RWPE1 (cell line): ENCODE data around the gene GRIK4.

ENCODE experiments used
- CTCF ChIA-PET: fragments of 350-600 bp; sonication (Branson Sonifier 250); formaldehyde crosslinking; extraction: SDS; loops from one replicate; lab custom pipeline; 2021; lab: Yijun Ruan, JAX
- POLR2A ChIA-PET: fragments of 400-600 bp; formaldehyde crosslinking; extraction: SDS; loops from one replicate; lab custom pipeline; 2020; ENCODE audit warnings: antibody characterized with exemption; ENCODE audit not compliant: low non-redundant PET; lab: Yijun Ruan, JAX
- DNase-seq: peaks from one replicate; pipeline ENCODE4 v3.0.0; 2012; ENCODE audit warnings: low spot score
- H3K27ac ChIP-seq: fragments of 450-650 bp; 2 replicates; pipeline ENCODE4 v1.5.1; 2017
- TF ChIP-seq, protein P1 (sequence below): fragments of 450-650 bp; conservative IDR thresholded peaks from 2 replicates; pipeline ENCODE4 v1.5.1; 2017; ENCODE audit warnings: low read depth, mild to moderate bottlenecking

GRIK4 gene

DNA sequence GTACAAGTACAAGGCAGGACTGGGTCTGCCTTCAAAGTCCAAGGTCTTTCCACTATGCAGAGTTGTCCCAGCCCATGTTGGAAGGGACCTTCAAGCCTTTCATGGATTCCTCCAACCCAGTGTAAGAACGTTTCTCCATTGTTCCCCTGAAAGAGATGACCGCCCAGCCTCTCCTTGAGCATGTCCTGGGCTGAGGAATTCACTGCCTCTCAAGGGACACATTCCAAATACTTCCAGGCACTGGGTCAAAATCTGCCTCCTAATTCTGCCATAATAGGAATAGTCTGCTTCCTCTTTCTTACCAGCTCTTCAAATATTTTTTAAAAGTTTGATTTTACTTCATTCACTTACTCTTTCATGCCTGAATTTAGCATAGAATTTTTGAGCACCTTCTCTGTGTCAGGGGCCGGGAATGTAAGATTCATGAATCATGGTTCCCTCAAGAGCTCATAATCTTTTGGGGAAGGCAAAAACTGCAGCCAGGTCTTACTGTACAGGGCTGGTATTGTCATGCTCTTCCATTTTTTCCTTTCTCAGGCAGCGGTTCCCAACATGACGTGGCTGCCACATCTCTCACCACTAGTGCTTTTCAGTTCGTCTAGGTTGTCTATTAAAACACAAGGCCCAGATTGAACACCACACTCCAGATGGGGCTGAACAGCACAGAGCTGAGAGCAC, 369.1 kb downstream of the GRIK4 start:
- DNase-seq = no peak
- ChIA-PET POLR2A (no interaction called here), CTCF (no interaction called here)
- TF ChIP-seq, protein P1, sequence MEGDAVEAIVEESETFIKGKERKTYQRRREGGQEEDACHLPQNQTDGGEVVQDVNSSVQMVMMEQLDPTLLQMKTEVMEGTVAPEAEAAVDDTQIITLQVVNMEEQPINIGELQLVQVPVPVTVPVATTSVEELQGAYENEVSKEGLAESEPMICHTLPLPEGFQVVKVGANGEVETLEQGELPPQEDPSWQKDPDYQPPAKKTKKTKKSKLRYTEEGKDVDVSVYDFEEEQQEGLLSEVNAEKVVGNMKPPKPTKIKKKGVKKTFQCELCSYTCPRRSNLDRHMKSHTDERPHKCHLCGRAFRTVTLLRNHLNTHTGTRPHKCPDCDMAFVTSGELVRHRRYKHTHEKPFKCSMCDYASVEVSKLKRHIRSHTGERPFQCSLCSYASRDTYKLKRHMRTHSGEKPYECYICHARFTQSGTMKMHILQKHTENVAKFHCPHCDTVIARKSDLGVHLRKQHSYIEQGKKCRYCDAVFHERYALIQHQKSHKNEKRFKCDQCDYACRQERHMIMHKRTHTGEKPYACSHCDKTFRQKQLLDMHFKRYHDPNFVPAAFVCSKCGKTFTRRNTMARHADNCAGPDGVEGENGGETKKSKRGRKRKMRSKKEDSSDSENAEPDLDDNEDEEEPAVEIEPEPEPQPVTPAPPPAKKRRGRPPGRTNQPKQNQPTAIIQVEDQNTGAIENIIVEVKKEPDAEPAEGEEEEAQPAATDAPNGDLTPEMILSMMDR = no peak
- no peak overlapping the region for H3K27ac ChIP-seq

DNA sequence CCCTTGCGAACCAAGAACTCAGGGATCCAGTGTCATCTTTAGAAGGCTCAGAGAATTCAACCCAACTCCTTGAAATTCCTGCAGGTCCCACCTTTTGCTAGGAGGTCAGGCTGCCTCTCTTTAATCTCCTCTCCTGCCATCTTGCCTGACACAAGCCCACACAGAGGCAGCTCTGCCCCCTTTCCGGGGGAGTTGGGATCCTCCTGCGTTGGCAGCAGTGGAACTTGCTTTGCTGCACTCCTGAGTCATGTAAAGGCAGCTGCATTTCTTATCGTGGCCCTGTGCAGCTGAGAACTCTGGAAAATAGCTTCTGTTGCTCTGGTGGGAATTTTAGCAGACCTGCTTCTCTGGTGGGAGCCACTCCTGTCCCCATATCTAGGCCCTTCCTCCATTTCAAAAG, 370.0 kb downstream of the GRIK4 start:
- no peak for DNase-seq
- POLR2A ChIA-PET = no interaction called here

DNA sequence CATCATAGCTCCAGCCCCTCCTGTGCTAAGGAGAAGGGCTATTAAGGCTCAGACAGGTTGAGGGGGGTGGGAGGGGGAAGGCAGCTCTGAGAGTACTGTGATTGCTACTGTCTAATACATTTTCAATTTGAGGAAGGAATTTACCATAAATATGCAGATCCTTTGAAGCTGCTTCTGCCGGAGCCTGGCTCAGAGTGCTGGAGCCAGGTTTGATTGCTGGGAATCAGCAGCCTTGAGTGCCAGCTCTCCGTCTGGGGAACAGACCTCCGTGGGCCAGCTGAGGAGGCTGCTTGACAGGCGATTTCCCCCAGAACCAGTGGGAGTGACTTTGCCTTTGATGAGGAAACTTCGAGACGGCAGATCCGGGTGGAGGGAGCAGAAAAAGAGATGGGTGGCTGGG, 370.6 kb downstream of the GRIK4 start:
- TF ChIP-seq, protein P1 = no peak
- POLR2A ChIA-PET = no interaction called here
- H3K27ac ChIP-seq = no peak overlapping the region
- no peak for DNase-seq
- CTCF ChIA-PET = no interaction called here

More for the DNA sequence above, 370.0 kb downstream of the GRIK4 start:
- TF ChIP-seq, protein P1 = no peak
- H3K27ac ChIP-seq = no peak overlapping the region
- CTCF ChIA-PET = no interaction called here

DNA sequence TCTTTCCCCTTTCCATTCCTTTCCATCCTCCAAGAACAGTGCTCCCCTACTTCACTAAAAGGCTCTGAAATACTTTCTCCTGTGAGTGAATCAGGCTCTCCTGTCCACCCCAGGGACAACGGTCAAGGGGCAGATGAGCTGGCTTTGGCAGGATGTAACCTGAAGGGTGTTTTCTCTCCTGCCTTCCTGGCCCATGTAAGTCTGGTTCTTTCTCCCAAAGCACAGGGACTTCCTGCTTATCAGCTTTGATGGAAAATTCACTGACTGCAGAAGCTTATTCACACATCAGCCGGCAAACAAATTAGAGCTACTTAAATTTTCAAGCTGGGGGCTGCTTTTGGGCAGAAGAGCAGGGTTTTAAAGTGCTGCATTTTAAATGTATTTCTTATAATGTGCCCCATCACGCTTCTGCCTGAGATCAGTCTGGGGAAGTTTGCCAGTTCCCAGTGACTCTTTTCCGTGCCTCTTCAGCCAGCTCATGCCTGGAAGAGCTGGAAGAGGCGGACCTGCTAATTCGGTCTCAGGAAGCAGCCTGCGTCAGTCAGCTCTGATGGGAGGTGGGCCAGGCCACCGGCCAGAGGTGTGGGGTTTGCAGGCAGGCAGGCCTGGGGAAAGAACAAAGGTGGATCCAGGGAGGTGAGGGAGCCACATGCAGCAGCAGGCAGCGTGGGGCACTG, 372.0 kb downstream of the GRIK4 start:
- DNase-seq = no peak
- TF ChIP-seq, protein P1 = no peak
- ChIA-PET POLR2A (no interaction called here), CTCF (interaction anchor here (0.6 kb wide), 1 partner anchor 138 kb away, joined by 3 read pairs; no protein-coding TSS in a partner anchor)
- H3K27ac ChIP-seq = peak overlapping the region; percentile 70

DNA sequence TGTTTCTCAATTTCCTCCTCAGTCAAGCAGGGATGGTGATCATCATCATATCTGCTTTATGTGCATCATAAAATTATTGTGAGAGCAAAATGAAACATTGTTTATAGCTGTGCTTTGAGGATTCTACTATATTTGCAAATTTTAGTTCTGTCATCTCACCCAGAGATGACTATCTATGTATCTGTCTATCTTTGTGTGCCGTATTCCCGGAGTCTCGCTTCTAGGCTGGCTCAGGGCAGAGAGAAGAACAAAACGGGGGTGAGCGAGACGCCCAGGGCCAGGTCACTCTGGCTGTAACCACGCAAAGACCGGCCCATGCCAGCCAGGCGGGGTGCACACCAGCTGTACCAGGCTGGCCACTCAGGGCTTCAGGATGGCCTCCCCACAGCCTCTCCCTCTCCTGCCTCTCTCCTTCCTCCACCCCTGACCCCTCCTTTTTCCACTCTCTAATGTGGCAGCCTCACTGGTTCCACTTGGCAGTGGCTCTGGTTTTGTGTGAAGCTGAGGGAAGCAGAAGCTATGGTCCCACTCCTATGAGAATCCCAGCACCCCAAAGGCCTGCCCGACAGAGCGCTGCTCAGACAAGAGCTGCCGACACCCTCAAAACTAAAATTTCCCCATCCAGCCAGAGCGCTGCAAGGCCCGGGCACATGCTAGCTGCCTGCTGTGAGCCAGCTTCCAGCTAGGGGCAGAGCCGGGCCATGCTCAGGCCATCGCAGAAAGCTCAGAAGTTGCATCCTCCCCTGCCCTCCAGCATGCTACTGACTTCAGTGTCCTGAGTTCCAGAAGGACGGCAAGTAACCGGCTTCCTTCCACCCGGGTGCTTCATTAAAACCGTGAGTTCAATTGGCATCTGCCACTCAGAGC, 372.8 kb downstream of the GRIK4 start:
- POLR2A ChIA-PET = no interaction called here

More for the DNA sequence above, 372.8 kb downstream of the GRIK4 start:
- DNase-seq = no peak
- CTCF ChIA-PET = interaction anchor here (0.6 kb wide), 4 partner anchors 29 to 217 kb away, joined by 3 to 4 read pairs (median 3); no protein-coding TSS in a partner anchor
- TF ChIP-seq, protein P1 = no peak
- H3K27ac ChIP-seq = peak overlapping the region; percentile 70
